HS-5 (cell line): ENCODE measurements around the gene MFSD2A.
"Not testable (repeated sequence)": the region's sequence is repeated elsewhere in the genome, so short reads cannot be mapped to it uniquely, and the experiment has no call there.

Experiments
- DNase-seq: peaks from one replicate; pipeline ENCODE4 v3.0.0-alpha.2; 2012; ENCODE audit warnings: low read depth

MFSD2A gene

DNA sequence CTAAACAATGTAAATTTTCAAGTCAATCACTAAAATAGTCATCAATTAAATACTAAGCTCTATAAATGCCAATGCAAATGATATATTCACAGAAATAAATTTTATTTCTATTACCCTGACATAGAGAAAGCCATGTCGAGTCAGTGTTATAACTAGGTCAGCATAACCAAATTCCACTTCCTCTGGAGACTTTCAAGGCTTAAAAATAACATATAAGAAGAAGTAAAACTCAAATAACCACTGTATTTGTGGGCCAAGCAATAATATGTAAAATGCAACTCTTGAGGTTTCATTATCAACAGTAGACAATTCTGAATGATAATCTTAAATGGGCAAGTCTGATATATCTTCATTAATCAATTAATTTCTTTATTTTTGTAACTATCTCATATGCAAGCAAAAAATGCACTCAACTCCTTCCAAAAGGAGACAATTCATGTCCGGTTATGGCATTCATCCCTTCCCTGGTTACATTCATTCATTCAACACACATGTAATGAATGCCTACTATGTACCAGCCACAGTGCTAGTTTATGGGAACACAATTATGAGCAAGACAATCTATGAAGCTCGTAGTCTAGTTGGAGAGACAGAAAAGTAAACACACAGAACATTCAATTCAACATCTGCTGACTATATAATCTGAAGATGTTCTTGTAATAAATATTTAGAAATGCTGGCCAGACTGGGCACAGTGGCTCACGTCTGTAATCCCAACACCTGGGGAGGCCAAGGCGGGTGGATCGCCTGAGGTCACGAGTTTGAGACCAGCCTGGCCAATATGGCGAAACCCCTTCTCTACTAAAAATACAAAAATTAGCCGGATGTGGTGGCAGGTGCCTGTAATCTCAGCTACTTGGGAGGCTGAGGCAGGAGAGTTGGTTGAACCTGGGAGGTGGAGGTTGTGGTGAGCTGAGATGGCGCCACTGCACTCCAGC is 48.5 kb downstream of the MFSD2A start:
- DNase-seq: no peak

DNA sequence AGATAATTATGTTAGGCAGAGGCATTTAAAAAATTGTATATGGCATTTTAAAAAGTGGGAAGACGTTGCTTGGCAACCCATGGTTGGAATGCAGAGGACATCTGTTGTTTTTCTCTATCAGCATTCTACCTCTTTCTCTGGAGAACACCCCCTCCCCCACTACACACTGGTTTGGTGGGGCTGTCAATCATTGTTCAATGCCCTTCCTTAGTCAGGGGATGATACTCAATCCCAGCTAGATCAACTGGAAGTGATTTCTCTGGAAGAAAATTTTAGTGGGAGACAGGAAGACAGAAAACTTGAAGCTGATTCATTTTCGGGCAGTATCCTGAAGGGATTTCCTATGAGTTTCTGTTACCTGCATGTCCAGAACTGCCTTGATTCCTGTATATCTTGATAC is 49.9 kb downstream of the MFSD2A start:
- DNase-seq: no peak

DNA sequence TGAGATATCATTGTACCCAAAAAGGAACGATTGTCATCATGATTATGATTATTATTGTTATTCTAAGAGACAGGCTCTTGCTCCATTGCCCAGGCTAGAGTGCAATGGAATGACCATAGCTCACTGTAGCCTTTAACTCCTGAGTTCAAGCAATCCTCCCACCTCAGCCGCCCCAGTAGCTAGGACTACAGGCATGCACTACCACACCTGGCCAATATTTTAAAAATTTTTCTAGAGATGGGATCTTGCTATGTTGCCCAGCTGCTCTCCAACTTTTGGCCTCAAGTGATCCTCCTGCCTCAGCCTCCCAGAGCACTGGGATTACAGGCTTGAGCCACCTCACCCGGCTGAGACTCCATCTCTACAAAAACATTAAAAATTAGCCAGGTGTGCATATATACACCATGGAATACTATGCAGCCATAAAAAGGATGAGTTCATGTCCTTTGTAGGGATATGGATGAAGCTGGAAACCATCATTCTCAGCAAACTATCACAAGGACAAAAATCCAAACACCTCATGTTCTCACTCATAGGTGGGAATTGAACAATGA is 52.6 kb downstream of the MFSD2A start:
- DNase-seq: not testable (repeated sequence)

DNA sequence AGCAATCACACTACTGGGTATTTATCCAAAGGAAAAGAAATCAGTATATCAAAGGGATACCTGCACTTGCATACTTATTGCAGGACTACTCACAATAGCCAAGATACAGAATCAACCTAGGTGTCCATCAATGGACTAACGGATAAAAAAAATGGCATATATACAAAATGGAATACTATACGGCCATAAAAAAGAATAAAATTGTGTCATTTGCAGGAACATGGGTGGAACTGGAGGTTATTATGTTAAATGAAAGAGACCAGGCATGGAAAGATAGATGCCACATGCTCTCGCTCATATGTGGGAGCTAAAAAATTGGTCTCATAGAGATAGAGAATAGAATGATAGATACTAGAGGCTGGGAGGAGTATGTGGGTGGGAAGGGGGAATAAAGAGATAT is 56.3 kb downstream of the MFSD2A start:
- DNase-seq: no peak

DNA sequence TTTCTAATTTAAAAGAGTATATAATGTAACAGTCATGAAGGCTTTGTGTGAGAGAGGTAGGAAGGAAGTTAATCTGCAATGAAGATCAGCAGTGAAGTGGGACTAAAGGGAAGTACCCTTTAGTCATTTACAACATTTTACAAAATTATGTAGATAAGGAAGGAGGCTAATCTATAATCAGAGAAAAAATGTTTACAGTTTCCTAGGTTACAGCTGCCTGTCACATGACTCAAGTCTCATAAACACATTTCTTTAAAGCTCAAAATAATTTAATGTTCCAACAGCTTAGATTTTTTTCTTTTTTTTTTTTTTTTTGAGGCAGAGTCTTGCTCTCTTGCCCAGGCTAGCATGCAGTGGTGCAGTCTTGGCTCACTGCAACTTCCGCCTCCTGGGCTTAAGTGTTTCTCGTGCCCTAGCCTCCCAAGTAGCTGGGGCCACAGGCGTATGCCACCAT is 59.3 kb downstream of the MFSD2A start:
- DNase-seq: no peak

DNA sequence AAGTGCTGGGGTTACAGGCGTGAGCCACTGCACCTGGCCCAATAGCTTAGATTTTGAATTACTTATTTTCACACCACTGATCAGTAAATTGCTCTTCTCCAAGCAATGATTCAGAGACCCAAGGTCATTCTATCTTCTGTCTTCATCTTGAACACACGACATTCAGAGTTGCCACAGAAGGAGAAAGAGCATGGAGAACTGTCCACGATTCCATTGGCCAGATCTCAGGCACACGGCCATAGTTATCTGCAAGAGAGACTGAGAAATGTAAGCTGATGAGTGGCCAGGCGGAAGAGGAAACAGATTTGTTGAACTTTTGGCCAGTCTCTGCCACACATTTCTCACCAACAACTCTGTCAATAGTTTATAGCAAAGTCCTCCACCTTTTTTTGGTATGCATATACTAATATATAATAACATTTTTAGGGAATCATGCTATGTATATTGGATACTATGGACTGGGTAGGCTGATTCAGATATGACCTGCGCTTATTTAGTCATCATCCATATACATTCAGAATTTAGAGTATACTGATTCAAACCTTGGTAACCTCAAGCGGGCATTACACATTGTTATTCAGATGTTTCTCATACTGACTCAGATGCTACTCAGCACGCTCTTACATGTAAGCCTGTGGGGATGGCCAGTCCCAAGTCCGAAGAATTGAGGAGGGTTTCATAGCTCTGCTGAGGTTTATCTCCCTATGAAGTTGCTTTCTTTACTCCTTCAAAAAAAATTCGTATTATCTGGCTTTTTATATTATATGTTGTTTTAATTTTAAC is 60.1 kb downstream of the MFSD2A start:
- DNase-seq: peak; percentile 96

DNA sequence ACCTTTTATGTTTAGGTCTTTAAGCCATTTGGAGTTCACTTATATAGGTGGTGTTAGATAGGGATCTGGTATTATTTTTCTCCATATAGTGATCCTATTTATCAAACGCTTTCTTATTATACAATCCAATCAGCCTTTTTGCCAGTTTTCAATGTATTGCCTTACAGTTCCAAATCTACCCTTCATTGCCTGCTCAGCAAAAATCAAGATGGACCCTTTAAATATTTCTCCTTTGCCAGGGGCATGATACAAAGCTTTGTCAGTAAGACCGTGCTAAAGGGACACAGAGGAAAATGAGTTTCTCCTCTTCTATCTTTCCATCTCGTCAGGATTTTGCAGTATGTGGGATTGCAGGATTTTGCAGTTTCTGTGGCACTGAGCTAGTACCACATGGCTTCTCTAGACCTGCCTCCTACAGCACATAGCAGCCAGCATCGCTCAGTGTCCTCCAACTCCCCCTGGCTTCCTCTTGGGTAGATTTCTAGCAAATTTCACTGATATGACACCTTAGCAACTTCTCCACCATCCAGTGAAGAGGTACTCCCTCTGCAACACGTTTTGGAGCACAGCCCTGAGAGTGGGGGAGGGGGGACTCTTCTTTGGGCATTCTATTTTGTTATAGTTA is 63.1 kb downstream of the MFSD2A start:
- no peak for DNase-seq
